Endothelial cell (in vitro differentiated cells): ENCODE measurements around the gene PDIA6. TPM values are rescaled to one million over a fixed set of nuclear protein-coding genes. Genes with fewer than 3 reads are reported as not detected.

ENCODE experiments used
- DNase-seq: peaks from one replicate; pipeline ENCODE4 v3.0.0; 2021; ENCODE audit warnings: low spot score
- H3K27ac Mint-ChIP-seq: one replicate; pipeline ENCODE4 v1.8.0; 2021; ENCODE audit warnings: mixed read lengths, inconsistent platforms; ENCODE audit not compliant: unreplicated experiment
- H3K27me3 Mint-ChIP-seq: one replicate; pipeline ENCODE4 v1.8.0; 2021; ENCODE audit warnings: mild to moderate bottlenecking, moderate library complexity, mixed read lengths, inconsistent platforms; ENCODE audit not compliant: unreplicated experiment
- H3K36me3 Mint-ChIP-seq: one replicate; pipeline ENCODE4 v1.8.0; 2021; ENCODE audit warnings: mild to moderate bottlenecking, low read depth, mixed read lengths, inconsistent platforms; ENCODE audit not compliant: unreplicated experiment
- H3K4me1 Mint-ChIP-seq: one replicate; pipeline ENCODE4 v1.8.0; 2021; ENCODE audit warnings: mild to moderate bottlenecking, mixed read lengths, inconsistent platforms; ENCODE audit not compliant: unreplicated experiment
- H3K4me3 Mint-ChIP-seq: one replicate; pipeline ENCODE4 v1.8.0; 2021; ENCODE audit warnings: mild to moderate bottlenecking, mixed read lengths, inconsistent platforms; ENCODE audit not compliant: unreplicated experiment
- H3K9me3 Mint-ChIP-seq: one replicate; pipeline ENCODE4 v1.8.0; 2021; ENCODE audit warnings: mixed read lengths, inconsistent platforms; ENCODE audit not compliant: unreplicated experiment
- CTCF ChIP-seq: fragments of 200-600 bp; sonication (generic); IDR thresholded peaks from one replicate; pipeline ENCODE4 v1.5.0; 2021; ENCODE audit warnings: antibody characterized with exemption; ENCODE audit not compliant: unreplicated experiment
- total RNA-seq: library from RNA; stranded (reverse); fragmentation: NEBNext Ultra II Directional; extraction: Animal tissue kit (Norgen Biotek cat#: 25700); gene quantifications from one replicate; pipeline ENCODE4 v1.2.1, GENCODE V29; 2021; ENCODE audit not compliant: unreplicated experiment

Gene PDIA6
- total RNA-seq, 1 donor from 2014 or later: 292 TPM

GRCh38 chr2:10845640-10846039, 33.1 kb upstream of the PDIA6 start:
- TF ChIP-seq CTCF: no peak
- Mint-ChIP-seq H3K27me3 (peaks cover 4% of the 10 kb centered on the region), H3K36me3 (peaks cover 5% of the 10 kb centered on the region), H3K9me3 (no peaks in the 10 kb centered on the region), H3K27ac (no peak overlapping the region), H3K4me3 (no peak overlapping the region), H3K4me1 (no peaks in the 10 kb centered on the region)
- no peak for DNase-seq

- Mint-ChIP-seq H3K36me3 (peaks cover 6% of the 10 kb centered on the region), H3K4me3 (no peak overlapping the region), H3K27ac (no peak overlapping the region), H3K9me3 (no peaks in the 10 kb centered on the region), H3K4me1 (no peaks in the 10 kb centered on the region), H3K27me3 (peaks cover 8% of the 10 kb centered on the region)
- DNase-seq: no peak
- TF ChIP-seq CTCF: no peak
Measured at GRCh38 chr2:10844097-10844496, 31.5 kb upstream of the PDIA6 start.

GRCh38 chr2:10842506-10842905, 29.9 kb upstream of the PDIA6 start:
- H3K36me3 Mint-ChIP-seq: peaks cover 6% of the 10 kb centered on the region
- H3K27me3 Mint-ChIP-seq: peaks cover 8% of the 10 kb centered on the region
- no peak overlapping the region for H3K4me3 Mint-ChIP-seq
- no peak for TF ChIP-seq CTCF
- H3K4me1 Mint-ChIP-seq: no peaks in the 10 kb centered on the region
- H3K27ac Mint-ChIP-seq: no peak overlapping the region
- no peak for DNase-seq
- H3K9me3 Mint-ChIP-seq: no peaks in the 10 kb centered on the region

- H3K27me3 Mint-ChIP-seq: peaks cover 10% of the 10 kb centered on the region
- H3K4me3 Mint-ChIP-seq: no peak overlapping the region
- peaks cover 6% of the 10 kb centered on the region for H3K36me3 Mint-ChIP-seq
- TF ChIP-seq CTCF: no peak
- no peaks in the 10 kb centered on the region for H3K4me1 Mint-ChIP-seq
- no peak overlapping the region for H3K27ac Mint-ChIP-seq
- no peak for DNase-seq
- H3K9me3 Mint-ChIP-seq: no peaks in the 10 kb centered on the region
Measured at GRCh38 chr2:10841547-10842219, 29.1 kb upstream of the PDIA6 start.

GRCh38 chr2:10839813-10840212, 27.2 kb upstream of the PDIA6 start:
- H3K4me3 Mint-ChIP-seq: no peak overlapping the region
- no peaks in the 10 kb centered on the region for H3K4me1 Mint-ChIP-seq

More at GRCh38 chr2:10839813-10840212, 27.2 kb upstream of the PDIA6 start:
- Mint-ChIP-seq H3K27ac (no peak overlapping the region), H3K27me3 (peaks cover 10% of the 10 kb centered on the region), H3K9me3 (no peaks in the 10 kb centered on the region), H3K36me3 (peaks cover 6% of the 10 kb centered on the region)
- peak; percentile 51 for DNase-seq
- TF ChIP-seq CTCF: no peak
